ENCODE results near the gene AMHR2.

Gene AMHR2

GRCh38 chr12:53453953-53454640 lies 30.4 kb downstream of the AMHR2 start:
- no peak for DNase-seq

- no peak for DNase-seq
Measured at GRCh38 chr12:53454707-53455106, 31.1 kb downstream of the AMHR2 start.

- DNase-seq: no peak
Measured at GRCh38 chr12:53456654-53457366, 33.2 kb downstream of the AMHR2 start.

- DNase-seq: no peak
Measured at GRCh38 chr12:53459097-53459496, 35.4 kb downstream of the AMHR2 start.

GRCh38 chr12:53461059-53461458 lies 37.4 kb downstream of the AMHR2 start:
- DNase-seq: no peak

- no peak for DNase-seq
Measured at GRCh38 chr12:53461591-53461990, 37.9 kb downstream of the AMHR2 start.

GRCh38 chr12:53462935-53463334 lies 39.3 kb downstream of the AMHR2 start:
- DNase-seq: no peak

GRCh38 chr12:53463802-53464560 lies 40.3 kb downstream of the AMHR2 start:
- no peak for DNase-seq

- DNase-seq: no peak
Measured at GRCh38 chr12:53464685-53465418, 41.2 kb downstream of the AMHR2 start.

- DNase-seq: no peak
Measured at GRCh38 chr12:53465679-53466078, 42.0 kb downstream of the AMHR2 start.

GRCh38 chr12:53466640-53467039 lies 43.0 kb downstream of the AMHR2 start:
- no peak for DNase-seq

GRCh38 chr12:53467082-53467481 lies 43.4 kb downstream of the AMHR2 start:
- DNase-seq: no peak

- no peak for DNase-seq
Measured at GRCh38 chr12:53467880-53468279, 44.2 kb downstream of the AMHR2 start.

- DNase-seq: no peak
Measured at GRCh38 chr12:53468282-53468681, 44.6 kb downstream of the AMHR2 start.

- DNase-seq: no peak
Measured at GRCh38 chr12:53472056-53472582, 48.5 kb downstream of the AMHR2 start.

GRCh38 chr12:53474077-53474476 lies 50.4 kb downstream of the AMHR2 start:
- no peak for DNase-seq

GRCh38 chr12:53474819-53475218 lies 51.2 kb downstream of the AMHR2 start:
- no peak for DNase-seq

GRCh38 chr12:53476769-53477209 lies 53.1 kb downstream of the AMHR2 start:
- no peak for DNase-seq

GRCh38 chr12:53478865-53479264 lies 55.2 kb downstream of the AMHR2 start:
- DNase-seq: no peak

GRCh38 chr12:53479331-53479730 lies 55.7 kb downstream of the AMHR2 start:
- no peak for DNase-seq

- DNase-seq: no peak
Measured at GRCh38 chr12:53480491-53481442, 57.1 kb downstream of the AMHR2 start.

All from NCI-H146 (cell line).